Epithelial cell of esophagus (primary cell): ENCODE results near the gene NSG1.
"Not testable (repeated sequence)": the region's sequence is repeated elsewhere in the genome, so short reads cannot be mapped to it uniquely, and the experiment has no call there.

Source experiments
- DNase-seq: peaks from one replicate; pipeline ENCODE4 v3.0.0; 2010; ENCODE audit warnings: low read depth
- H3K4me3 ChIP-seq: 2 replicates; pipeline ENCODE4 v1.5.1; 2011; ENCODE audit warnings: mild to moderate bottlenecking, low read length, control low read depth
- CTCF ChIP-seq: IDR thresholded peaks from 2 replicates; pipeline ENCODE4 v1.5.1; 2011; ENCODE audit warnings: low read depth, mild to moderate bottlenecking, low read length, control low read depth, inconsistent platforms; ENCODE audit not compliant: insufficient read depth; ENCODE audit errors: missing control alignments

NSG1 gene

GRCh38 chr4:4459181-4459580, 72.3 kb downstream of the NSG1 start:
- TF ChIP-seq CTCF = no peak
- H3K4me3 ChIP-seq = no peak overlapping the region
- no peak for DNase-seq

- H3K4me3 ChIP-seq = no peak overlapping the region
- TF ChIP-seq CTCF = no peak
- no peak for DNase-seq
These were observed 73.9 kb downstream of the NSG1 start for GRCh38 chr4:4460759-4461158.

GRCh38 chr4:4461178-4461577, 74.3 kb downstream of the NSG1 start:
- no peak for TF ChIP-seq CTCF
- DNase-seq = no peak
- H3K4me3 ChIP-seq = no peak overlapping the region

GRCh38 chr4:4461850-4462249, 74.9 kb downstream of the NSG1 start:
- H3K4me3 ChIP-seq = no peak overlapping the region
- TF ChIP-seq CTCF = no peak
- no peak for DNase-seq

- TF ChIP-seq CTCF = no peak
These were observed 76.1 kb downstream of the NSG1 start for GRCh38 chr4:4462970-4463369.

GRCh38 chr4:4465238-4465637, 78.3 kb downstream of the NSG1 start:
- not testable (repeated sequence) for DNase-seq, H3K4me3 ChIP-seq

More at GRCh38 chr4:4462970-4463369, 76.1 kb downstream of the NSG1 start:
- H3K4me3 ChIP-seq = no peak overlapping the region
- no peak for DNase-seq
